HepG2 (cell line): ENCODE results near the gene ZPR1. TPM values are rescaled to one million over a fixed set of nuclear protein-coding genes. Genes with fewer than 3 reads are reported as not detected.

ENCODE experiments used
- ATAC-seq: fragments of 200-7000 bp; cut with Tn5 transposase; 3 replicates; pipeline ENCODE4 v1.9.1; 2020; ENCODE audit warnings: mild to moderate bottlenecking, moderate library complexity
- BruUV-seq: library from RNA; stranded (reverse); fragments of 400-500 nt; replicated peaks from 2 replicates; lab custom pipeline; 2021; lab: Mats Ljungman, UMichigan
- CTCF ChIA-PET: fragments of 300-600 bp; formaldehyde crosslinking; extraction: SDS; loops from one replicate; lab custom pipeline; 2021; ENCODE audit warnings: low total read pairs, inconsistent platforms, low intra/inter-chr PET ratio; lab: Yijun Ruan, JAX
- POLR2A ChIA-PET: fragments of 350-600 bp; sonication (Branson Sonifier 250); formaldehyde crosslinking; loops from one replicate; lab custom pipeline; 2020; ENCODE audit warnings: antibody characterized with exemption, inconsistent platforms; lab: Yijun Ruan, JAX
- DNase-seq: peaks from one replicate; pipeline ENCODE4 v3.0.0-alpha.2; 2015; ENCODE audit warnings: low spot score
- FAIRE-seq: peaks from 3 replicates; lab custom pipeline; 2011; peaks lifted over from hg19 to GRCh38; lab: Jason Lieb, UNC
- H2AFZ ChIP-seq: one replicate; pipeline ENCODE4 v1.6.1; 2011; ENCODE audit warnings: low read length, inconsistent platforms
- H3K27ac ChIP-seq: fragments of 300-600 bp; 3 replicates; pipeline ENCODE4 v1.8.0; 2011; ENCODE audit warnings: mixed run types, mild to moderate bottlenecking, mixed read lengths, low read length, inconsistent platforms; ENCODE audit not compliant: insufficient read depth; ENCODE audit errors: extremely low read length
- H3K27me3 ChIP-seq, 2 experiments: fragments of 200-600 bp in 1 of 2; 2 replicates in 1 of 2; 3 replicates in 1 of 2; pipeline versions ENCODE4 v1.6.0 to v1.8.0; 2011; ENCODE audit warnings: low read length in 2 of 2, mild to moderate bottlenecking in 2 of 2, moderate library complexity in 2 of 2, inconsistent platforms in 1 of 2; ENCODE audit not compliant: insufficient read depth in 2 of 2, control insufficient read depth in 1 of 2
- H3K36me3 ChIP-seq, 2 experiments: fragments of 200-600 bp in 1 of 2; replicated peaks in 1 of 2; 2 replicates in 1 of 2; 3 replicates in 1 of 2; pipeline versions ENCODE4 v1.5.1 to v1.8.0; 2011; ENCODE audit warnings: low read length in 2 of 2, inconsistent platforms in 1 of 2; ENCODE audit not compliant: insufficient read depth in 2 of 2, control insufficient read depth in 1 of 2
- H3K4me1 ChIP-seq: 2 replicates; pipeline ENCODE4 v1.5.1; 2012; ENCODE audit warnings: low read length, inconsistent platforms; ENCODE audit not compliant: insufficient read depth
- H3K4me2 ChIP-seq: 2 replicates; pipeline ENCODE4 v1.6.0; 2011; ENCODE audit warnings: low read depth, low read length, inconsistent platforms
- H3K4me3 ChIP-seq, 3 experiments: fragments of 200-600 bp in 1 of 3; sonication (generic), shearing (Covaris generic) in 1 of 3; replicated peaks in 1 of 3; 2 replicates each; pipeline ENCODE4 v1.5.1; 2011 to 2016; ENCODE audit warnings: low read length in 3 of 3, inconsistent platforms in 2 of 3, low read depth in 2 of 3, mild to moderate bottlenecking in 2 of 3, control low read depth in 1 of 3, mixed read lengths in 1 of 3; ENCODE audit not compliant: insufficient read depth in 1 of 3
- H3K79me2 ChIP-seq: one replicate; pipeline ENCODE4 v1.6.1; 2011; ENCODE audit warnings: low read length, inconsistent platforms; ENCODE audit not compliant: insufficient read depth
- H3K9ac ChIP-seq: 2 replicates; pipeline ENCODE4 v1.6.0; 2011; ENCODE audit warnings: mild to moderate bottlenecking, low read depth, low read length, inconsistent platforms; ENCODE audit not compliant: insufficient read depth
- H3K9me3 ChIP-seq: 2 replicates; pipeline ENCODE4 v1.5.1; 2012; ENCODE audit warnings: mild to moderate bottlenecking, low read length
- H4K20me1 ChIP-seq: 2 replicates; pipeline ENCODE4 v1.6.0; 2011; ENCODE audit warnings: inconsistent platforms, mild to moderate bottlenecking, low read length, moderate library complexity; ENCODE audit not compliant: insufficient read depth
- BHLHE40 ChIP-seq: IDR thresholded peaks from 2 replicates; pipeline ENCODE4 v1.6.1; 2011; ENCODE audit warnings: low read length, improper control_type of control experiment
- CAMTA2 ChIP-seq: sonication (generic); formaldehyde crosslinking; IDR thresholded peaks from 2 replicates; pipeline ENCODE4 v1.4.0; 2020; ENCODE audit warnings: mild to moderate bottlenecking, missing genetic modification reagents, borderline replicate concordance
- CTCF ChIP-seq: sonication (generic); formaldehyde crosslinking; IDR thresholded peaks from 2 replicates; pipeline ENCODE4 v1.5.0; 2020; ENCODE audit warnings: mild to moderate bottlenecking, missing genetic modification reagents, moderate library complexity
- RXRA ChIP-seq: sonication (generic); formaldehyde crosslinking; IDR thresholded peaks from 2 replicates; pipeline ENCODE4 v1.5.1; 2020; ENCODE audit warnings: missing genetic modification reagents
- ZNF33B ChIP-seq: sonication (generic); formaldehyde crosslinking; IDR thresholded peaks from 2 replicates; pipeline ENCODE4 v1.5.1; 2020; ENCODE audit warnings: mild to moderate bottlenecking, missing genetic modification reagents
- ZNF678 ChIP-seq: sonication (generic); formaldehyde crosslinking; IDR thresholded peaks from 2 replicates; pipeline ENCODE4 v1.4.0; 2020; ENCODE audit warnings: mild to moderate bottlenecking, missing genetic modification reagents
- WGBS: methylation state at CpG from one replicate; pipeline ENCODE4 v1.1.6; 2017; ENCODE audit warnings: low lambda C conversion rate; 5-methylcytosine and 5-hydroxymethylcytosine counted together
- in situ Hi-C: cut with HindIII; loops from 2 replicates; pipeline ENCODE4 v1.10.0; 2017; ENCODE audit warnings: low pct_unique_long_range_greater_than_20kb; ENCODE audit not compliant: extremely low pct_ligation_motif_present
- intact Hi-C: fragments of 100-400 bp; cut with micrococcal nuclease; formaldehyde crosslinking; loops from one replicate; pipeline ENCODE4 v1.10.0; 2022; ENCODE audit not compliant: unreplicated experiment
- polyA plus RNA-seq, 8 experiments: library from polyadenylated mRNA; depleted of rRNA in 3 of 8; stranded (reverse) in 7 of 8; unstranded in 1 of 8; fragments of >200 nt; fragmentation: Illumina TruSeq in 4 of 8; extraction: Trizol in 4 of 8; gene quantifications; 2 replicates each; pipeline versions ENCODE4 v1.2.1 to v1.2.3, GENCODE V29; 2011 to 2016; ENCODE audit warnings: low read depth in 4 of 8, missing spikeins in 1 of 8, mixed read lengths in 1 of 8; ENCODE audit not compliant: insufficient read depth in 1 of 8
- total RNA-seq, 5 experiments: library from RNA; depleted of rRNA; stranded (reverse); fragments of >200 nt; fragmentation: Illumina TruSeq; extraction: Trizol; gene quantifications; 2 replicates each; pipeline ENCODE4 v1.2.3, GENCODE V29; 2016; ENCODE audit warnings: low read depth in 1 of 5

The ZPR1 gene
- total and polyA plus RNA-seq, 2 of the 13 experiments (the other 11 are each of a cell fraction or from before 2014, with no cell fraction given) = 40.0 to 79.3 TPM

DNA sequence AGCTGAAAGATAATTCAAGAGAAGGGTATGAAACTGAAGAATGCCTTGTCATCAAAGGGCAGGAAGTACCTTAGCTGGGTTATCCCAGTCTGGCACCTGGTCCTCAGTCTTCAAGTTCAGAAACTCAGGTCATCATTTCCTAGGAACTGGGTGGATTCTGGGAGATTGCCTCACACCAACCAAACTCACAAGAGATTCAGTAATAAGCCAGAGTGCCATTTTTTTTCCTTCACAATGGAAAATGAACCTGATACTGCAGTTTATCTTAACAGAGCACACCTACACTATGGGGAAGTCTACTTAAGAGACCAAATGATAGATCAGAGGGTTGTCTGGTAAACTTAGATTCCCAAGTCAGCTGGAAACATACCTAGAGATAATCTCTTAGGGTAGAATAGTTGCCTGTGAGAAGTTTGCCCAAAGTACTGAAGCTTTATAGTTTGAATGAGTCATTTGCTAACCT is 11.3 kb downstream of the ZPR1 start:
- Histone ChIP-seq H3K36me3 (peaks cover 18 to 36% of the 10 kb centered on the region in 2 experiments), H2AFZ (no peak overlapping the region), H3K27me3 (no peaks in the 10 kb centered on the region), H3K27ac (no peak overlapping the region), H3K9me3 (no peaks in the 10 kb centered on the region), H3K4me2 (no peak overlapping the region), H3K79me2 (peaks cover 10% of the 10 kb centered on the region), H3K4me1 (peaks cover 32% of the 10 kb centered on the region), H3K9ac (no peak overlapping the region), H3K4me3 (no peak overlapping the region), H4K20me1 (no peaks in the 10 kb centered on the region; the same call in 1 of the 2 replicates)
- in situ Hi-C loops (no loop called here), intact Hi-C loops (no loop called here)
- ATAC-seq (no peak), DNase-seq (no peak), FAIRE-seq (no peak)
- CTCF ChIA-PET = no interaction called here
- no TSS peak for BruUV-seq
- no peak for TF ChIP-seq ZNF33B
- POLR2A ChIA-PET = interaction anchor here (2.5 to 8.4 kb wide), 2 partner anchors 12 to 60 kb away, joined by 12 to 78 read pairs; partner anchors contain the start of genes APOA1, APOA5 and ZPR1

DNA sequence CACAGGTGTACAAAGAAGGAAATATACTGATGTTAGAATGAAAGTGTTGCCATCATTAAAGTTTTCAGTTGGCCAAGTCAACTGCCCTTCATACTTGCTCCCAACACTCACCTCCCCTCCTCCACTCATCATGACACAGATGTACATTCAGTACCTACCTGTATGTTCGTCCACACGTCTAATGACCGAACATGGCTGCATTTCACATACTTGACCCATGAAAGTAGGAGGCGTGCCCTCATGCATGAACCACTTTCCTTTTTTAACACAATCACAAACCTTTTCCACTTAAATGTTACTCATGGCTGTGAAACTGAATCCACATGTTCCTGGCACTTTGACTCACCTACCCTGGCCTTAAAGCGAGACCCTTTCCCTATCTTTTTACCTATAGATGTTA is 11.8 kb downstream of the ZPR1 start:
- CTCF ChIA-PET = no interaction called here

More for the DNA sequence above, 11.8 kb downstream of the ZPR1 start:
- in situ Hi-C loops = no loop called here
- no peak for FAIRE-seq
- H3K36me3 ChIP-seq = peaks cover 18 to 30% of the 10 kb centered on the region in 2 experiments
- H4K20me1 ChIP-seq = no peaks in the 10 kb centered on the region; the same call in 1 of the 2 replicates
- H3K79me2 ChIP-seq = peaks cover 16% of the 10 kb centered on the region
- no TSS peak for BruUV-seq
- 89% methylated on average over 5 of the region's 5 CpGs for WGBS
- POLR2A ChIA-PET = interaction anchor here (1.3 to 8.4 kb wide), 3 partner anchors 13 to 61 kb away, joined by 3 to 78 read pairs (median 59); partner anchors contain the start of genes APOA1, APOA5 and ZPR1
- H3K27ac ChIP-seq = no peak overlapping the region
- DNase-seq = no peak
- no peak overlapping the region for H2AFZ ChIP-seq
- H3K27me3 ChIP-seq = no peaks in the 10 kb centered on the region
- TF ChIP-seq RXRA (CRISPR knock-in tag) (no peak), CTCF (CRISPR knock-in tag) (no peak), CAMTA2 (CRISPR knock-in tag) (no peak), BHLHE40 (no peak), ZNF678 (CRISPR knock-in tag) (no peak)
- H3K4me1 ChIP-seq = peaks cover 38% of the 10 kb centered on the region
- H3K9ac ChIP-seq = no peak overlapping the region
- intact Hi-C loops = no loop called here
- no peak overlapping the region for H3K4me3 ChIP-seq
- H3K9me3 ChIP-seq = no peaks in the 10 kb centered on the region
- H3K4me2 ChIP-seq = no peak overlapping the region
- no peak for ATAC-seq
